Stimulated activated CD8-positive, alpha-beta memory T cell treated with anti-CD3 and anti-CD28 coated beads, Interleukin-7, amount 100 ng/mL, for 48 hours (primary cell): ENCODE measurements around the gene FOXI3.
"Not testable (repeated sequence)": the region's sequence is repeated elsewhere in the genome, so short reads cannot be mapped to it uniquely, and the experiment has no call there.

Experiments
- DNase-seq, 2 donors: peaks; one replicate each; pipeline ENCODE4 v3.0.0-alpha.2; 2020; ENCODE audit warnings: low read depth in 1 of 2; ENCODE audit errors: extremely low read depth in 1 of 2

Gene FOXI3

GRCh38 chr2:88442473-88442872 lies 10.0 kb downstream of the FOXI3 start:
- no peak for DNase-seq

- no peak for DNase-seq
Observed at GRCh38 chr2:88442061-88442460, 10.4 kb downstream of the FOXI3 start.

DNA sequence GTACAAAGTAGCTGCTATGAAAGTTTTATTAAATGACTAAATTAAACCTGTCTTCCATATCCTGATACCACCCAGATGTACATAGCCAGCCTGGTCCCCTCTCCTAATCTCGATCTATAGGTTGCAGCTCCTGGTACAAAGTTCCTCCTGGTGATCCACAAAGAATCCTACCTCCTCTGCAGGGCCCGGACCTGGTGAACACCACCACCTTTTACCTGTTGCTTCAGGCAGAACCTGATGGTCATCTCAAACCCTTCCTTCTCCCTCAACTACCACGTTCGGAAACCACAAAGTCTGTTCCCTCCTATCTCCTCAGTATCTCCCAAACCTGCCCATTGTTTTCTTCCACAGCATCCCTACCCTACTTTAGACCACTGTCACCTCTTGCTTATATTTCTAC lies 15.5 kb downstream of the FOXI3 start:
- DNase-seq = no peak

DNA sequence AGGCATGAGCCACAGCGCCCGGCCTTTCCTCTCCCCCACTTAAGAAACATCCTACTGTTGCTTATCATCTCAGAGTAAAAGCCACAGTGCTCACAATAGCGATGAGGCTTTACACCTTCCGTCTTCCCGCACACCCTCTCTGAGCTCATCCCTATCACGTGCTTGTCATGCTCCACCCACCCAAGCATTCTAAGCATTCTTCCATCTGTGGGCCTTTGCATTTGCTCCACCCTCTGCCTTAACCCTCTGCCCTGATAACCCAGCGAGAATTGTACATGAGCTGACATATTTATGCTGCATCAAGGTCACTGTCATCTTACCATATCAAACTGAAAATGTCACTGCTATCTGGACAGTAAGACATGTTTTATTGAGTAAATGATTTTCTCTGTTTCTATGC lies 22.6 kb downstream of the FOXI3 start:
- no peak for DNase-seq

GRCh38 chr2:88423733-88424132 lies 28.8 kb downstream of the FOXI3 start:
- no peak for DNase-seq

- DNase-seq = not testable (repeated sequence)
Observed at GRCh38 chr2:88419051-88419450, 33.4 kb downstream of the FOXI3 start.

DNA sequence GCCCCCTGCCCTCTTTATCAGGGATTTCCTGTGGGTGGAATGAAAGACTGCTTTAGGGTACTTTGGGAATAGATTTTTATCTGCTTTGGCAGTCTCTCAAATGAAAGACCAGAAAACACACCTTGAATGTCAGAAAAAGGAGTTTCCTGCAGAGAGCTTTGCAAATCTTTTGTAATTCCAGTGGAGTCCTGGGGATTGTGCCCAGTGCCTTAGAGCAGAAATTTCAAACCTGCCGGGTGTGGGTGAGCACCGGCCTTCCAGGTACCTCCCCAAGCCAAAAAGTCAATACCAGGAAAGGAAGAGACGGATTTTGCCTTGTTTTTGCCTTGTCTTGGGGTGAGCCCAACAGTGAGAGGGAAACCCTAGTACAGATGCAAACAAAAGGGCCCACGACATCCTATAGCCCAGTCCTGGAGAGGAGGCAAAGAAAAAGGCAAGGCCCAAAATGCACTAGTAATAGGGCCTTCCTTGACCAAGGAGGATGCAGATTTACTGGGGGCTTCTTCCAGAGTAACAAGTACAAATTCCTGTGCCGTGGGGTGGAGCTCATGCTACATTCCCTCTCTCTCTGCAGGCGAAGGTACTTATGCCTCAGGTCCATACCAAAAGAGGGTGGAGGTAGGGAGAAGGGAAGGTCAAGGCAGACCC lies 36.4 kb downstream of the FOXI3 start:
- DNase-seq = no peak

DNA sequence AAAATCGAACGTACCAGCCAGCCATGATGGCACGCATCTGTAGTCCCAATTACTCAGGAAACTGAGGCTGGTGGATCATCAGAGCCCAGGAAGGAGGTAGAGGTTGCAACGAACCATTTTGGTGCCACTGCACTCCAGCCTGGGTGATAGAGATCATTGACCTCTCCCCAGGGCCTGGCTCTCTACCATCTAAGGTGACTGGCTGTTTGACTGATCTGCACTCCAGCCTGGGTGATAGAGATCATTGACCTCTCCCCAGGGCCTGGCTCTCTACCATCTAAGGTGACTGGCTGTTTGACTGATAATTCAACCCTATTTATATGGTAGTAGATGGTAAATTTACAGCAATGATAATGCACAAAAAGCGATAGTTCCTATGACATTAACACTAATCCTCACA lies 43.6 kb downstream of the FOXI3 start:
- DNase-seq = not testable (repeated sequence)

DNA sequence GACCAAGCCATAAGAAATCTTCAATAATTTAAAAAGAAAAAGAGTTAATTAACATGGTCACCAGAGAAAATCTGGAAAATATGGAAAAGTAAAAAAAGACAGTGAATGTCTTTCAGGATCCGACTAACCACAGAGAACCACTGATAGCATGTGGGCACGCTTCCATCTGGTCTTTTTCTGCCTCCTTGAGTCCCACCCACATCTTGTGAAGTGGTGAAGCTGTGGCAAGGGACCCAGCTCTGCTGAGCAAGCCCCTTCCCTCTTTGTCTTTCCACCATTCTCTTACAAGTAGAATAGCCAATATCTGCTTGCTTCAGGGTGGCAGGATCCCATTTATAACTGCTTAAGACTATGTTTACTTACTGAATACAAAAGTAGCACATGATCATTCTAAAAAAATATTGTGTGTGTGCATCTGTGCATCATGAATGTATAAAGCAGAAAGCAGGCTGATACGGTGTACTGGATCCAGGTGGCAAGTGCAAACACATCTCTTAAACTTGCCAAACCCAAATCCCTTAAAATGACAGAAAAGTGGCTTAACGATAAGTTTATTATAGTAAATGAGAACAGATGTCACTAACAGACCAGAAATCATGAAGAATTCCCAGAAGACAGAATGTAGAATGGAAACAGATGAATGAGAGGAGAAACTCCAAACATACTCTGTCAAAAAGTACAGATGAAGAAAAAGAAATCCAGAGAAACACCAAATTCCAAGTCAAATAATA lies 52.3 kb downstream of the FOXI3 start:
- no peak for DNase-seq

DNA sequence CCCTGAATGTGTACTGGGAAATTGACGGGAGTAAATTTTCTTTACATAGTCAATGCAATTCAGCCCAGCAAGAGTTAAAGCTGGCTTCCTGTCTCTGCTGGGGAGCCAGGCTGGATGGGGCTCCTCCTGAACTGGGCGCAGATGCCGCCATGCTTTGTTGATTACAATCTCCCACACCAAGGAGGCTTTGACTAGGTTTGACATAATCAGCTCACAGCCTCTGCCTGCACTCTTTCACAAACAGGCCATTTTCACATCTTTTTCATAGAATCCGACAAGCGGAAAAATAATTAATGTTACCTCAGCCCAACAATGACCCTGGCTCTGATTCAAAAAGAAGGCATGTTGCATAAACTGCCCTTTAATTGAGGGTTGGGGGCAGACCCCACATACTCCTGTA lies 54.3 kb downstream of the FOXI3 start:
- DNase-seq = no peak
